Activated naive CD8-positive, alpha-beta T cell treated with anti-CD3 and anti-CD28 coated beads, Interleukin-2, amount 50 U/mL, for 24 hours (primary cell): Measurements from ENCODE around the gene SCNN1G.

ENCODE experiments used
- ATAC-seq: fragments of 150-1000 bp; cut with Tn5 transposase; one replicate; pipeline ENCODE4 v1.10.0; 2021
- DNase-seq: peaks from one replicate; pipeline ENCODE4 v3.0.0; 2021
- H3K27ac Mint-ChIP-seq: one replicate; pipeline ENCODE4 v1.8.0; 2021; ENCODE audit warnings: mild to moderate bottlenecking, mixed read lengths
- H3K27me3 Mint-ChIP-seq: one replicate; pipeline ENCODE4 v1.8.0; 2021; ENCODE audit warnings: mixed read lengths
- H3K36me3 Mint-ChIP-seq: one replicate; pipeline ENCODE4 v1.8.0; 2021; ENCODE audit warnings: low read depth, mixed read lengths
- H3K4me1 Mint-ChIP-seq: one replicate; pipeline ENCODE4 v1.8.0; 2021; ENCODE audit warnings: mixed read lengths
- H3K4me3 Mint-ChIP-seq: one replicate; pipeline ENCODE4 v1.8.0; 2021; ENCODE audit warnings: mild to moderate bottlenecking, moderate library complexity, mixed read lengths
- H3K9me3 Mint-ChIP-seq: one replicate; pipeline ENCODE4 v1.8.0; 2021; ENCODE audit warnings: mixed read lengths

Gene SCNN1G

GRCh38 chr16:23147666-23148065, 34.9 kb upstream of the SCNN1G start:
- Mint-ChIP-seq H3K4me3 (peak overlapping the region; percentile 89), H3K27ac (no peak overlapping the region), H3K4me1 (peaks cover 31% of the 10 kb centered on the region), H3K9me3 (no peaks in the 10 kb centered on the region), H3K36me3 (peaks cover 4% of the 10 kb centered on the region), H3K27me3 (peaks cover 4% of the 10 kb centered on the region)
- DNase-seq (no peak), ATAC-seq (no peak)

- H3K27ac Mint-ChIP-seq, result peak overlapping the region; percentile 83
- H3K4me3 Mint-ChIP-seq, result peak overlapping the region; percentile 89
- no peaks in the 10 kb centered on the region for H3K9me3 Mint-ChIP-seq
- peaks cover 5% of the 10 kb centered on the region for H3K27me3 Mint-ChIP-seq
- no peak for DNase-seq
- no peak for ATAC-seq
- H3K4me1 Mint-ChIP-seq, result peaks cover 31% of the 10 kb centered on the region
- H3K36me3 Mint-ChIP-seq, result peaks cover 4% of the 10 kb centered on the region
These were observed 34.4 kb upstream of the SCNN1G start for GRCh38 chr16:23148166-23148512.

GRCh38 chr16:23148513-23149266, 33.9 kb upstream of the SCNN1G start:
- no peaks in the 10 kb centered on the region for H3K9me3 Mint-ChIP-seq
- DNase-seq (peak; percentile 44), ATAC-seq (peak; percentile 42)
- H3K36me3 Mint-ChIP-seq, result peaks cover 4% of the 10 kb centered on the region
- H3K27ac Mint-ChIP-seq, result peak overlapping the region; percentile 83
- H3K4me3 Mint-ChIP-seq, result peak overlapping the region; percentile 89
- H3K4me1 Mint-ChIP-seq, result peaks cover 31% of the 10 kb centered on the region
- peaks cover 5% of the 10 kb centered on the region for H3K27me3 Mint-ChIP-seq

GRCh38 chr16:23149267-23149992, 33.1 kb upstream of the SCNN1G start, which contains the start of gene USP31:
USP31 (minus strand) TSS chr16:23149452; CDS start chr16:23149270, 182 bp downstream.
- H3K9me3 Mint-ChIP-seq, result no peaks in the 10 kb centered on the region
- peak; percentile 88 for DNase-seq
- H3K27ac Mint-ChIP-seq, result peak within 1 kb of the TSS; percentile 86
- peaks cover 4% of the 10 kb centered on the region for H3K36me3 Mint-ChIP-seq
- peak within 1 kb of the TSS; percentile 89 for H3K4me3 Mint-ChIP-seq
- H3K4me1 Mint-ChIP-seq, result peaks cover 29% of the 10 kb centered on the region
- ATAC-seq, result peak; percentile 97
- H3K27me3 Mint-ChIP-seq, result peaks cover 7% of the 10 kb centered on the region

- peak overlapping the region; percentile 84 for H3K4me3 Mint-ChIP-seq
- DNase-seq (no peak), ATAC-seq (no peak)
- H3K9me3 Mint-ChIP-seq, result no peaks in the 10 kb centered on the region
- peaks cover 4% of the 10 kb centered on the region for H3K36me3 Mint-ChIP-seq
- peaks cover 7% of the 10 kb centered on the region for H3K27me3 Mint-ChIP-seq
- peak overlapping the region; percentile 86 for H3K27ac Mint-ChIP-seq
- H3K4me1 Mint-ChIP-seq, result peaks cover 28% of the 10 kb centered on the region
These were observed 32.6 kb upstream of the SCNN1G start for GRCh38 chr16:23149993-23150364.

GRCh38 chr16:23152386-23153178, 30.0 kb upstream of the SCNN1G start:
- no peak overlapping the region for H3K27ac Mint-ChIP-seq
- peaks cover 27% of the 10 kb centered on the region for H3K4me1 Mint-ChIP-seq
- no peak for DNase-seq
- no peaks in the 10 kb centered on the region for H3K9me3 Mint-ChIP-seq
- ATAC-seq, result no peak
- H3K27me3 Mint-ChIP-seq, result peaks cover 15% of the 10 kb centered on the region
- H3K4me3 Mint-ChIP-seq, result no peak overlapping the region
- peaks cover 3% of the 10 kb centered on the region for H3K36me3 Mint-ChIP-seq

- DNase-seq (no peak), ATAC-seq (no peak)
- Mint-ChIP-seq H3K9me3 (no peaks in the 10 kb centered on the region), H3K4me3 (no peak overlapping the region), H3K36me3 (no peaks in the 10 kb centered on the region), H3K27me3 (peaks cover 17% of the 10 kb centered on the region), H3K4me1 (peaks cover 11% of the 10 kb centered on the region), H3K27ac (no peak overlapping the region)
These were observed 27.0 kb upstream of the SCNN1G start for GRCh38 chr16:23155445-23156049.

- H3K27me3 Mint-ChIP-seq, result peaks cover 17% of the 10 kb centered on the region
- H3K27ac Mint-ChIP-seq, result no peak overlapping the region
- no peak for DNase-seq
- peaks cover 7% of the 10 kb centered on the region for H3K4me1 Mint-ChIP-seq
- ATAC-seq, result no peak
- H3K36me3 Mint-ChIP-seq, result no peaks in the 10 kb centered on the region
- no peak overlapping the region for H3K4me3 Mint-ChIP-seq
- no peaks in the 10 kb centered on the region for H3K9me3 Mint-ChIP-seq
These were observed 26.4 kb upstream of the SCNN1G start for GRCh38 chr16:23156110-23156509.

GRCh38 chr16:23156946-23157460, 25.5 kb upstream of the SCNN1G start:
- Mint-ChIP-seq H3K36me3 (no peaks in the 10 kb centered on the region), H3K27ac (peak overlapping the region; percentile 43)
- ATAC-seq, result no peak

GRCh38 chr16:23158114-23158513, 24.4 kb upstream of the SCNN1G start:
- peaks cover 7% of the 10 kb centered on the region for H3K4me1 Mint-ChIP-seq
- DNase-seq, result no peak
- H3K27me3 Mint-ChIP-seq, result peaks cover 22% of the 10 kb centered on the region
- H3K9me3 Mint-ChIP-seq, result no peaks in the 10 kb centered on the region
- H3K4me3 Mint-ChIP-seq, result no peak overlapping the region
- H3K36me3 Mint-ChIP-seq, result no peaks in the 10 kb centered on the region
- H3K27ac Mint-ChIP-seq, result no peak overlapping the region
- no peak for ATAC-seq

More at GRCh38 chr16:23156946-23157460, 25.5 kb upstream of the SCNN1G start:
- DNase-seq, result no peak
- no peaks in the 10 kb centered on the region for H3K9me3 Mint-ChIP-seq
- peaks cover 21% of the 10 kb centered on the region for H3K27me3 Mint-ChIP-seq
- H3K4me3 Mint-ChIP-seq, result no peak overlapping the region
- peaks cover 7% of the 10 kb centered on the region for H3K4me1 Mint-ChIP-seq

GRCh38 chr16:23160082-23160481, 22.5 kb upstream of the SCNN1G start:
- ATAC-seq (no peak), DNase-seq (no peak)
- Mint-ChIP-seq H3K9me3 (no peaks in the 10 kb centered on the region), H3K36me3 (no peaks in the 10 kb centered on the region), H3K4me1 (peaks cover 7% of the 10 kb centered on the region), H3K4me3 (no peak overlapping the region), H3K27ac (peak overlapping the region; percentile 11), H3K27me3 (peaks cover 33% of the 10 kb centered on the region)

GRCh38 chr16:23160574-23160973, 22.0 kb upstream of the SCNN1G start:
- no peaks in the 10 kb centered on the region for H3K36me3 Mint-ChIP-seq
- no peak overlapping the region for H3K27ac Mint-ChIP-seq
- H3K27me3 Mint-ChIP-seq, result peaks cover 32% of the 10 kb centered on the region
- no peaks in the 10 kb centered on the region for H3K9me3 Mint-ChIP-seq
- H3K4me1 Mint-ChIP-seq, result peaks cover 7% of the 10 kb centered on the region
- no peak overlapping the region for H3K4me3 Mint-ChIP-seq
- ATAC-seq (no peak), DNase-seq (no peak)

GRCh38 chr16:23163921-23164320, 18.6 kb upstream of the SCNN1G start:
- Mint-ChIP-seq H3K4me1 (no peaks in the 10 kb centered on the region), H3K9me3 (no peaks in the 10 kb centered on the region), H3K27ac (no peak overlapping the region), H3K4me3 (no peak overlapping the region), H3K36me3 (no peaks in the 10 kb centered on the region), H3K27me3 (peaks cover 40% of the 10 kb centered on the region)
- ATAC-seq (no peak), DNase-seq (no peak)

GRCh38 chr16:23164736-23165135, 17.8 kb upstream of the SCNN1G start:
- Mint-ChIP-seq H3K9me3 (no peaks in the 10 kb centered on the region), H3K4me3 (no peak overlapping the region), H3K4me1 (no peaks in the 10 kb centered on the region), H3K36me3 (no peaks in the 10 kb centered on the region), H3K27ac (no peak overlapping the region), H3K27me3 (peaks cover 45% of the 10 kb centered on the region)
- ATAC-seq, result no peak
- no peak for DNase-seq
